Activated CD4-positive, alpha-beta T cell treated with anti-CD3 and anti-CD28 coated beads for 36 hours (primary cell): ENCODE results near the gene PSTK. TPM values are rescaled to one million over a fixed set of nuclear protein-coding genes. Genes with fewer than 3 reads are reported as not detected.

Experiments
- ATAC-seq: fragments of 200-7000 bp; cut with Tn5 transposase; one replicate; pipeline ENCODE4 v1.10.0; 2021; ENCODE audit warnings: mild to moderate bottlenecking, moderate library complexity
- CTCF ChIA-PET: fragments of 350-600 bp; sonication (Branson Sonifier 250); formaldehyde crosslinking; loops from one replicate; lab custom pipeline; 2021; ENCODE audit warnings: antibody characterized with exemption; lab: Charles Lee
- POLR2A ChIA-PET: fragments of 350-600 bp; sonication (Branson Sonifier 250); formaldehyde crosslinking; loops from one replicate; lab custom pipeline; 2021; ENCODE audit warnings: antibody characterized with exemption, inconsistent platforms; lab: Charles Lee
- DNase-seq: peaks from one replicate; pipeline ENCODE4 v3.0.0-alpha.2; 2020
- H3K27ac Mint-ChIP-seq: one replicate; pipeline ENCODE4 v1.8.0; 2021; ENCODE audit warnings: mixed read lengths
- H3K27me3 Mint-ChIP-seq: one replicate; pipeline ENCODE4 v1.8.0; 2021; ENCODE audit warnings: mixed read lengths
- H3K36me3 Mint-ChIP-seq: one replicate; pipeline ENCODE4 v1.8.0; 2021; ENCODE audit warnings: low read depth, mixed read lengths
- H3K4me1 Mint-ChIP-seq: one replicate; pipeline ENCODE4 v1.8.0; 2021; ENCODE audit warnings: mixed read lengths
- H3K4me3 Mint-ChIP-seq: one replicate; pipeline ENCODE4 v1.8.0; 2021; ENCODE audit warnings: mild to moderate bottlenecking, moderate library complexity, mixed read lengths
- H3K9me3 Mint-ChIP-seq: one replicate; pipeline ENCODE4 v1.8.0; 2021; ENCODE audit warnings: low read depth, mixed read lengths
- intact Hi-C, 2 experiments: fragments of 100-400 bp; cut with DNase I in 1 of 2; cut with micrococcal nuclease in 1 of 2; formaldehyde crosslinking; loops; one replicate each; pipeline versions ENCODE4 v1.14.2 to v1.15.1; 2022 to 2024; cut with DNase I, micrococcal nuclease
- total RNA-seq, 2 experiments: library from RNA; stranded (reverse); gene quantifications; one replicate each; pipeline ENCODE4 v1.2.3, GENCODE V29; 2021

The PSTK gene, protein sequence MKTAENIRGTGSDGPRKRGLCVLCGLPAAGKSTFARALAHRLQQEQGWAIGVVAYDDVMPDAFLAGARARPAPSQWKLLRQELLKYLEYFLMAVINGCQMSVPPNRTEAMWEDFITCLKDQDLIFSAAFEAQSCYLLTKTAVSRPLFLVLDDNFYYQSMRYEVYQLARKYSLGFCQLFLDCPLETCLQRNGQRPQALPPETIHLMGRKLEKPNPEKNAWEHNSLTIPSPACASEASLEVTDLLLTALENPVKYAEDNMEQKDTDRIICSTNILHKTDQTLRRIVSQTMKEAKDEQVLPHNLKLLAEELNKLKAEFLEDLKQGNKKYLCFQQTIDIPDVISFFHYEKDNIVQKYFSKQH
- 1 to 10 TPM; 2.8 to 2.9 TPM for total RNA-seq

- DNase-seq, result peak; percentile 94
- ChIA-PET CTCF (interaction anchor here (0.6 to 3.3 kb wide), 16 partner anchors 10 to 408 kb away, joined by 3 to 25 read pairs (median 4); partner anchors contain the start of genes ACADSB, C10orf88 and IKZF5), POLR2A (interaction anchor here (0.6 to 1.5 kb wide), 2 partner anchors 28 to 30 kb away, joined by 3 to 5 read pairs; partner anchors contain the start of genes ACADSB and IKZF5)
- Mint-ChIP-seq H3K9me3 (no peaks in the 10 kb centered on the region), H3K27ac (peak within 1 kb of the TSS; percentile 94), H3K27me3 (no peaks in the 10 kb centered on the region), H3K4me1 (peaks cover 18% of the 10 kb centered on the region), H3K36me3 (no peaks in the 10 kb centered on the region), H3K4me3 (peak within 1 kb of the TSS; percentile 80)
- intact Hi-C loops, result loop anchor here (1.0 kb wide), 4 partner anchors 26 to 174 kb away; partner anchors contain the start of genes C10orf88 (in 2 of the 2), IKZF5 (in 2 of the 2), BUB3 (in 1 of the 2) and FAM24B (in 1 of the 2)
- ATAC-seq, result peak; percentile 98
Measured at GRCh38 chr10:122980209-122981065, at the start of gene PSTK. Gene PSTK, plus strand, starts transcription at chr10:122980401. Its CDS starts 79 bp downstream, at chr10:122980480.

DNA sequence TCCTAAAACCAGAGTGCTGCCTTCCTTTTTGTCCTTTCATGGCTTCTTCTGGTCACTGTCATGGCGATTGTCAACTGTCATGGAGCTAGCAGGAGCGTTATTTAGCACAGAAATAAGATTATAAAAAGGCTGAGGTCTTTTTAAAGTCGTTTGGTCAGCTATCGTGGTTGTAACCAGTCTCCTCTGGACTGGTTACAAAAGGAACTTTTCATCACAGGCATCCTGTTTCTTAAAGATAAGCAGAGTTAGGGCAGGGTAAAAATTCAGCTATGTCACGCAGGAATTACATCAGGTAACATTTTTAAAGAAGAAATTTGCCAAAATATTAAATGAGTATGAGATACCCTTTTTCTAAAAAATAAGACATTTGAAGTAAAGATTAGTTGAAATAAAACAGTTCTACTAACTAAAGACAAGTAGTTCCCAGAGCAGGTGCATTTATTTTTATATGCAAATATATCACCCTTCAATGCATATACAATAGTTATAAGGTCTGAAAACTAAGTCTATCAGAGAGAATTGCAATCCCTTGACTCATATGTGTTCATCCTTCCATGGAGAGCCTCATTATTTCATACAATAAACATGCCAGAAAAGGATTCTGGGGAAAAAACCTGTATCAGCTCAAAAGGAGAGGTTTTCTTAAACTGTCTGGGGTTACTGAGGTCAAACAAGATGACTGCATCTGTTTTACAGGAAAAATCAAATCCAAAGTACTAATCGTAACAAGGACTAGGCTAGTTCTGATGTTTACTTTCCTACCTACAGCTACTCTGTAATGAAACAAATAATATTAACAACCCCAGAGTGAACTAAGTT, 48.9 kb upstream of the PSTK start:
- Mint-ChIP-seq H3K27ac (no peak overlapping the region), H3K4me3 (no peak overlapping the region), H3K4me1 (no peaks in the 10 kb centered on the region), H3K36me3 (peaks cover 7% of the 10 kb centered on the region), H3K9me3 (no peaks in the 10 kb centered on the region), H3K27me3 (no peaks in the 10 kb centered on the region)
- CTCF ChIA-PET, result no interaction called here
- ATAC-seq (no peak), DNase-seq (no peak)
- POLR2A ChIA-PET, result no interaction called here
- intact Hi-C loops, result no loop called here

- ChIA-PET CTCF (no interaction called here), POLR2A (no interaction called here)
- no peaks in the 10 kb centered on the region for H3K27me3 Mint-ChIP-seq
- peaks cover 36% of the 10 kb centered on the region for H3K36me3 Mint-ChIP-seq
- intact Hi-C loops, result no loop called here
- no peak for ATAC-seq
- H3K9me3 Mint-ChIP-seq, result no peaks in the 10 kb centered on the region
- no peak overlapping the region for H3K4me3 Mint-ChIP-seq
- DNase-seq, result no peak
- H3K27ac Mint-ChIP-seq, result no peak overlapping the region
- no peaks in the 10 kb centered on the region for H3K4me1 Mint-ChIP-seq
Measured at GRCh38 chr10:122939133-122939855, 40.9 kb upstream of the PSTK start.

- CTCF ChIA-PET, result interaction anchor here (0.6 kb wide), 1 partner anchor 144 kb away, joined by 3 read pairs; no protein-coding TSS in a partner anchor
Measured at GRCh38 chr10:122939856-122940543, 40.2 kb upstream of the PSTK start.

DNA sequence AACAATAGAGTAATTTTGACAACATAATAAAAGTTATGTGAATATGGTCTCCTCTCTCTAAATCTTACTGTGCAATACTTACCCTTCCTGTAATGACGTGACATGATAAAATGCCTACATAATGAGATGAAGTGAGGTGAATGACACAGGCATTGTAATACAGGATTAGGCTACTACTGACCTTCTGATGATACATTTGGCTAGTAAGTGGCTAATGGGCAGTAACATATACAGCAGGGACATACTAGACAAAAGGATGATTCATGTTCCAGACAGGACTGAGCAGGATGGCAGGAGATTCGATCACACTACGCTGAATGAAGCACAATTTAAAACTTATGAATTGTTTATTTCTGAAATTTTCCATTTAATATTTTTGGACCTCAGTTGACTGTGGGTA, 30.9 kb upstream of the PSTK start:
- no peak for ATAC-seq
- Mint-ChIP-seq H3K9me3 (no peaks in the 10 kb centered on the region), H3K4me3 (no peak overlapping the region), H3K36me3 (peaks cover 31% of the 10 kb centered on the region), H3K27ac (no peak overlapping the region), H3K27me3 (no peaks in the 10 kb centered on the region), H3K4me1 (peaks cover 17% of the 10 kb centered on the region)
- no peak for DNase-seq
- intact Hi-C loops, result no loop called here
- POLR2A ChIA-PET, result no interaction called here
- CTCF ChIA-PET, result no interaction called here

More at GRCh38 chr10:122939856-122940543, 40.2 kb upstream of the PSTK start:
- intact Hi-C loops, result no loop called here
- DNase-seq, result no peak
- no peak for ATAC-seq
- no peaks in the 10 kb centered on the region for H3K9me3 Mint-ChIP-seq
- H3K36me3 Mint-ChIP-seq, result peaks cover 35% of the 10 kb centered on the region
- H3K27me3 Mint-ChIP-seq, result no peaks in the 10 kb centered on the region
- POLR2A ChIA-PET, result no interaction called here
- H3K27ac Mint-ChIP-seq, result no peak overlapping the region
- no peaks in the 10 kb centered on the region for H3K4me1 Mint-ChIP-seq
- H3K4me3 Mint-ChIP-seq, result no peak overlapping the region

DNA sequence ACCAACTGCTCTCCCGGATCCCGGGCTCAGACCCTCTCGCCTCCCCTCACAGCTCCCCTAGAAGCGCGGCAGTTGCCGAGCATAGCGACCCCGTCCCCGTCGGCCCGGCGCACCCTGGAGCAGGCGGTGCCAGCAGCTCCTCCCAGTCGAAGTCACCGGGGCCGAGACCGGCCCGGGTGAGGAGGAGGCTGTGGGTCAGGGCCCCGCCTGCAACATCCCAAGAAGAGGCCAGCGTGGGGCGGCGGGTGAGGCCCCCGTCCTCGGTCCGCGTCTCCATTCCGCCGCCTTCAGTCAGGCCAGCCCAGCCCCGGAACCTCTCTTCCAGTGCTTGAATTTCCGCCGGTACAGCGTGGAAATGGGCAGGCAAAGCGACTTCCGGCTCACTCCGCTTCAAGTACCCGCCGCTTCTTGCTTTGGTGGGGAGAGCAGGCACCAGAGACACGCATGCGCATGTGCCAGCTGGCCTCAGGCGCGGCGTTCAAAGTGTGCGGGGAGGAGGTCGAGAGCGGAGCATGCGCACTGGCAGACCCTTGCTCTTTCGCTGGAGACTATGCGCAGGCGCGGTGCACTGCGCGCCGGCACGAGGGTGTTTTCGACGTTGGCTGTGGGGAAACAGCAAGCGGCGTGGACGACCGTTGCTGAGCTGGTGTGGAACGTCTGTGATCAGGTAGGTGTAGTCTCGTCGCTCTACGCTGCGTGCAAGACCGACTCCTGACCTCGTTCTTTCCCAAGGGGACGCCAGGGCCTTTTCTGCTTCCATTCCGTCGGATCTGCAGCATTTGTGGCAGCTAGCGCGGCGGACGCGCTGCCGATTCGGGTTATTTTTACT, 26.1 kb upstream of the PSTK start, which contains the start of gene C10orf88:
TSS of gene C10orf88 (minus strand) at position 326 of the 829 bp plus-strand sequence. CDS start at position 277, 49 bp downstream.
- Mint-ChIP-seq H3K4me3 (peak within 1 kb of the TSS; percentile 77), H3K4me1 (peaks cover 22% of the 10 kb centered on the region), H3K27me3 (no peaks in the 10 kb centered on the region), H3K36me3 (peaks cover 11% of the 10 kb centered on the region), H3K27ac (peak within 1 kb of the TSS; percentile 74), H3K9me3 (no peaks in the 10 kb centered on the region)
- intact Hi-C loops, result loop anchor here (1.0 to 10.0 kb wide), 9 partner anchors 26 to 1025 kb away; partner anchors contain the start of genes BUB3 (in 2 of the 2), FAM24B (in 2 of the 2), IKZF5 (in 2 of the 2) and PSTK (in 2 of the 2)
- CTCF ChIA-PET, result interaction anchor here (0.7 to 3.8 kb wide), 3 partner anchors 26 to 76 kb away, joined by 3 to 25 read pairs (median 3); partner anchors contain the start of gene PSTK
- DNase-seq (peak; percentile 98), ATAC-seq (peak; percentile 98)
- POLR2A ChIA-PET, result interaction anchor here (1.0 kb wide), 1 partner anchor 44 kb away, joined by 3 read pairs; no protein-coding TSS in a partner anchor

DNA sequence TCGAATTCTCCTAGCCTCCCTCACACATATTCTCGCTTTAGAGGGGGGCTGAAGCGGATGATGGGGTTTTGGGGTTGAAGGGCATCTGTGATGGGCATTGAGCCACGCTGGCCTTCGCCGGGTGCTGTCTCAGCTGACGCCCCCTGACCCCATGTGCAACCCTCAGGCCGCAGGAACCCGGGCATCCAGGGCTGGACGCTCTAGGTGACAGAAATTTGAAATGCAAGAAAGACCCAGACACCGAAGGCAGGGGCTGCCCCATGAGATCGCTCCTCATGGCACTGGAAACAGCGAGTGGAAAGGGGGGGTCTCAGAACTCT, 25.5 kb upstream of the PSTK start:
- CTCF ChIA-PET, result interaction anchor here (0.7 to 3.8 kb wide), 2 partner anchors 26 to 56 kb away, joined by 3 to 25 read pairs; partner anchors contain the start of gene PSTK
- intact Hi-C loops, result loop anchor here (1.0 to 10.0 kb wide), 9 partner anchors 26 to 1026 kb away; partner anchors contain the start of genes BUB3 (in 2 of the 2), FAM24B (in 2 of the 2), IKZF5 (in 2 of the 2) and PSTK (in 2 of the 2)

GRCh38 chr10:122955892-122956291, 24.3 kb upstream of the PSTK start:
- H3K27ac Mint-ChIP-seq, result no peak overlapping the region
- intact Hi-C loops, result loop anchor here (2.0 to 10.0 kb wide), 3 partner anchors 77 to 1027 kb away; partner anchors contain the start of genes ATE1 (in 1 of the 2), FAM24B (in 1 of the 2) and NSMCE4A (in 1 of the 2)
- peaks cover 19% of the 10 kb centered on the region for H3K4me1 Mint-ChIP-seq
- no peaks in the 10 kb centered on the region for H3K9me3 Mint-ChIP-seq
- no peak overlapping the region for H3K4me3 Mint-ChIP-seq
- ATAC-seq (no peak), DNase-seq (no peak)
- peaks cover 9% of the 10 kb centered on the region for H3K36me3 Mint-ChIP-seq
- no peaks in the 10 kb centered on the region for H3K27me3 Mint-ChIP-seq
- CTCF ChIA-PET, result interaction anchor here (3.8 kb wide), 1 partner anchor 25 kb away, joined by 25 read pairs; the partner anchor contains the start of gene PSTK
- POLR2A ChIA-PET, result interaction anchor here (1.3 kb wide), 1 partner anchor 52 kb away, joined by 5 read pairs; no protein-coding TSS in a partner anchor

More for the DNA sequence above, 25.5 kb upstream of the PSTK start:
- peaks cover 11% of the 10 kb centered on the region for H3K36me3 Mint-ChIP-seq
- no peaks in the 10 kb centered on the region for H3K9me3 Mint-ChIP-seq
- no peaks in the 10 kb centered on the region for H3K27me3 Mint-ChIP-seq
- DNase-seq (no peak), ATAC-seq (no peak)
- H3K4me3 Mint-ChIP-seq, result peak overlapping the region; percentile 77
- POLR2A ChIA-PET, result interaction anchor here (1.0 to 1.3 kb wide), 2 partner anchors 43 to 53 kb away, joined by 3 to 5 read pairs; no protein-coding TSS in a partner anchor
- peaks cover 22% of the 10 kb centered on the region for H3K4me1 Mint-ChIP-seq
- no peak overlapping the region for H3K27ac Mint-ChIP-seq
